Measurements from ENCODE around the gene CTDSP1. TPM values are rescaled to one million over a fixed set of nuclear protein-coding genes. Genes with fewer than 3 reads are reported as not detected.

Gene CTDSP1
- total RNA-seq, 6 experiments from 2014 or later, result 55.1 to 95.9 (median 75.6) TPM

DNA sequence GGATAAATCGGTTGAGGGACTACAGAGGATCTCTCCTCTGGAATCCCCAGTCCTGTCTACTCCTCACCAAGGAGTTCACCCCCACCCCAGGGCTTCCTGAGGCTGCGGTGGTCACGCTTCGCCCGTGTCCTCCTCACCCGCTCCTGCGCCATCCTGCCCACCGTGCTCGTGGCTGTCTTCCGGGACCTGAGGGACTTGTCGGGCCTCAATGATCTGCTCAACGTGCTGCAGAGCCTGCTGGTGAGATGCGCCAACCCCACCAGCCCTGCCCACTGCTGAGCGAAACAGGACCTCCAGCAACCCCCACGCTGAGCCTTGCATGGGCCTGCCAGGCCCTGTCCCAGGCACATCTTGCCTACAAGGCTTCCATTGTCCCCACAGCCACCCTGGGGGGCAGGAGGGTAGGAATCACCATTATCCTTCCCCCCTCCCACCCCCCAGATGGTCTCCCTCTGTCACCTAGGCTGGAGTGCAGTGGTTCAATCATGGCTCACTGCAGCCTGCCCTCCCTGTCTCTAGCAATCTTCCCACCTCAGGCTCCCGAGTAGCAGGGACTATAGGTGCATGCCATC is 6.7 kb upstream of the CTDSP1 start:
- Histone ChIP-seq H3K9me3 (no peaks in the 10 kb centered on the region), H3K36me3 (no peaks in the 10 kb centered on the region), H3K27ac (no peak overlapping the region), H3K4me3 (no peak overlapping the region), H3K27me3 (no peaks in the 10 kb centered on the region), H3K4me1 (peaks cover 0 to 13% (median 0%) of the 10 kb centered on the region in 4 donors)
- TF ChIP-seq, protein P1, sequence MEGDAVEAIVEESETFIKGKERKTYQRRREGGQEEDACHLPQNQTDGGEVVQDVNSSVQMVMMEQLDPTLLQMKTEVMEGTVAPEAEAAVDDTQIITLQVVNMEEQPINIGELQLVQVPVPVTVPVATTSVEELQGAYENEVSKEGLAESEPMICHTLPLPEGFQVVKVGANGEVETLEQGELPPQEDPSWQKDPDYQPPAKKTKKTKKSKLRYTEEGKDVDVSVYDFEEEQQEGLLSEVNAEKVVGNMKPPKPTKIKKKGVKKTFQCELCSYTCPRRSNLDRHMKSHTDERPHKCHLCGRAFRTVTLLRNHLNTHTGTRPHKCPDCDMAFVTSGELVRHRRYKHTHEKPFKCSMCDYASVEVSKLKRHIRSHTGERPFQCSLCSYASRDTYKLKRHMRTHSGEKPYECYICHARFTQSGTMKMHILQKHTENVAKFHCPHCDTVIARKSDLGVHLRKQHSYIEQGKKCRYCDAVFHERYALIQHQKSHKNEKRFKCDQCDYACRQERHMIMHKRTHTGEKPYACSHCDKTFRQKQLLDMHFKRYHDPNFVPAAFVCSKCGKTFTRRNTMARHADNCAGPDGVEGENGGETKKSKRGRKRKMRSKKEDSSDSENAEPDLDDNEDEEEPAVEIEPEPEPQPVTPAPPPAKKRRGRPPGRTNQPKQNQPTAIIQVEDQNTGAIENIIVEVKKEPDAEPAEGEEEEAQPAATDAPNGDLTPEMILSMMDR (IDR thresholded peaks at IDR 0.05), result no peak
- TF ChIP-seq POLR2A (IDR thresholded peaks at IDR 0.05), result no peak
- 78% methylated on average over 10 of the region's 16 CpGs for WGBS (ENCODE audit: insufficient coverage, low coverage, low lambda C conversion rate, missing lambda C conversion rate)
- ATAC-seq (no peak), DNase-seq (peak in 1 of 3 donors; percentile 4)
- intact Hi-C loops (cut with DNase I), result loop anchor here in 1 of 2 donors (10.0 kb wide), 1 partner anchor 88 kb away; no protein-coding TSS in a partner anchor

DNA sequence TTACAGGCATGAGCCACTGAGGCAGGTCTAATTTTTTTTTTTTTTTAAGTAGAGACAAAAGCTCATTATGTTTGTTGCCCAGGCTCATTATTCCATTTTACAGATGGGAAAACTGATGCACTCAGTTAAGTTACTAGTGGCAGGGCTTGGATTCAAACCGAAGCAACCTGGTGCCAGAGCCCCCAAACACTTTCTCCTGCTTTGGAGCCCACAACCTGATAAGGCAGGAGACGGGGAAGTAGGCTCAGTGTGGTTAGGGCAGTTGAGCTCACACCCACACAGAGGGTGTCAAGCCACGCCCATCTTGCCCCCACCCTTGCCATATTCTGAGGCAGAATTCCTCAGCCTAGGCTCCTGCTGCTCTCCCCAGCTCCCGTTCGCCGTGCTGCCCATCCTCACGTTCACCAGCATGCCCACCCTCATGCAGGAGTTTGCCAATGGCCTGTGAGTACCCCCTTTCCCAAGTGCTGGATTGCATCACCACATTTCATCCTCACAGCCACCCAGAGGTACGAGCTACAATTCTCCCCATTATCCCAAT is 5.8 kb upstream of the CTDSP1 start:
- WGBS (ENCODE audit: insufficient coverage, low coverage, low lambda C conversion rate, missing lambda C conversion rate), result 44% methylated on average over 2 of the region's 8 CpGs
- DNase-seq (peak in 1 of 3 donors; percentile 37), ATAC-seq (no peak)
- Histone ChIP-seq H3K9me3 (no peaks in the 10 kb centered on the region), H3K36me3 (no peaks in the 10 kb centered on the region), H3K4me3 (no peak overlapping the region), H3K27me3 (no peaks in the 10 kb centered on the region), H3K4me1 (peaks cover 0 to 13% (median 0%) of the 10 kb centered on the region in 4 donors), H3K27ac (no peak overlapping the region)
- intact Hi-C loops (cut with DNase I), result loop anchor here in 1 of 2 donors (10.0 kb wide), 1 partner anchor 89 kb away; no protein-coding TSS in a partner anchor
- TF ChIP-seq POLR2A (IDR thresholded peaks at IDR 0.05), result no peak
- TF ChIP-seq, protein P1 (IDR thresholded peaks at IDR 0.05), result no peak

DNA sequence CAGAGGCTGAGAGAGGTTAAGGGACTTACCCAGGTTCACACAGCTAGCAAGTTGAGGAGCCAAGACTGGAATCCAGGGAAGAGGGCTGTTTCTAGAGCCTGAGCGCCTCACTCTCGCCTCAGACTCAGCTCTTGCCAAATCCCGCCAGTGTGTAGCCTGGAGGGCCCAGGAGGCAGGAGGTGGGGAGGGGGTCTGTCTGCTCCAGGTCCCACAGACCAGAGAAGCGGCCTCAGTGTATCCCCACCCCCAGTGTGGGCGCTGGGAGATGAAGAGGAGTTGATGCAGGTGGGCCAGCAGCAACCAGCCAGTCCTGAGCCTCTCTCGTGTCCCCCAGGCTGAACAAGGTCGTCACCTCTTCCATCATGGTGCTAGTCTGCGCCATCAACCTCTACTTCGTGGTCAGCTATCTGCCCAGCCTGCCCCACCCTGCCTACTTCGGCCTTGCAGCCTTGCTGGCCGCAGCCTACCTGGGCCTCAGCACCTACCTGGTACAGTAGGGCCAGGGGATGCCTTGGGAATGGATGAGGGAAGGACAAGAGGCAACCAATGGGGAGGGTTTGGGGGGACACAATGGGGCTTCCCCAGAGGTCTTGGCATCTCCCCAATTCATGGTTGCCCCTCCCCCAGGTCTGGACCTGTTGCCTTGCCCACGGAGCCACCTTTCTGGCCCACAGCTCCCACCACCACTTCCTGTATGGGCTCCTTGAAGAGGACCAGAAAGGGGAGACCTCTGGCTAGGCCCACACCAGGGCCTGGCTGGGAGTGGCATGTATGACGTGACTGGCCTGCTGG is 5.2 kb upstream of the CTDSP1 start:
- Histone ChIP-seq H3K27me3 (no peaks in the 10 kb centered on the region), H3K4me3 (no peak overlapping the region), H3K27ac (no peak overlapping the region), H3K4me1 (peaks cover 0 to 13% (median 0%) of the 10 kb centered on the region in 4 donors), H3K9me3 (no peaks in the 10 kb centered on the region), H3K36me3 (no peaks in the 10 kb centered on the region)
- 83% methylated on average over 8 of the region's 13 CpGs for WGBS (ENCODE audit: insufficient coverage, low coverage, low lambda C conversion rate, missing lambda C conversion rate)
- ATAC-seq (no peak), DNase-seq (peak in 1 of 3 donors; percentile 64)
- TF ChIP-seq, protein P1 (IDR thresholded peaks at IDR 0.05), result no peak
- TF ChIP-seq POLR2A (IDR thresholded peaks at IDR 0.05), result no peak
- intact Hi-C loops (cut with DNase I), result loop anchor here in 1 of 2 donors (10.0 kb wide), 1 partner anchor 90 kb away; no protein-coding TSS in a partner anchor

DNA sequence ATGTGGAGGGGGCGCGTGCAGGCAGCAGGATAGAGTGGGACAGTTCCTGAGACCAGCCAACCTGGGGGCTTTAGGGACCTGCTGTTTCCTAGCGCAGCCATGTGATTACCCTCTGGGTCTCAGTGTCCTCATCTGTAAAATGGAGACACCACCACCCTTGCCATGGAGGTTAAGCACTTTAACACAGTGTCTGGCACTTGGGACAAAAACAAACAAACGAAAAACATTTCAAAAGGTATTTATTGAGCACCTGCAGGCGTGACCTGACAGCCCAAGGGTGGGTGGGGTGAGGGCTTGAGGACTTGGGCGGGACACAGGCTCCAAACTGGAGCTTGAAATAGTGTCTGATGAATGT is 4.6 kb upstream of the CTDSP1 start:
- no peak overlapping the region for H3K4me3 ChIP-seq
- H3K27ac ChIP-seq, result no peak overlapping the region
- ATAC-seq (no peak), DNase-seq (no peak)
- TF ChIP-seq POLR2A (IDR thresholded peaks at IDR 0.05), result no peak
- TF ChIP-seq, protein P1 (IDR thresholded peaks at IDR 0.05), result no peak
- no peaks in the 10 kb centered on the region for H3K9me3 ChIP-seq
- H3K27me3 ChIP-seq, result no peaks in the 10 kb centered on the region
- no peaks in the 10 kb centered on the region for H3K36me3 ChIP-seq
- WGBS (ENCODE audit: insufficient coverage, low coverage, low lambda C conversion rate, missing lambda C conversion rate), result 63% methylated on average over 4 of the region's 6 CpGs
- peaks cover 0 to 13% (median 0%) of the 10 kb centered on the region in 4 donors for H3K4me1 ChIP-seq
- intact Hi-C loops (cut with DNase I), result loop anchor here in 1 of 2 donors (10.0 kb wide), 1 partner anchor 90 kb away; no protein-coding TSS in a partner anchor

Data from right lobe of liver (tissue), 6 donors.